ENCODE results near the gene ALK. TPM values are rescaled to one million over a fixed set of nuclear protein-coding genes. Genes with fewer than 3 reads are reported as not detected.

The ALK gene
- total RNA-seq, 1 donor from 2014 or later = under 0.01 TPM

- H3K4me3 ChIP-seq (ENCODE audit: low read depth, low read length) = no peak overlapping the region
- DNase-seq (ENCODE audit: low read depth) = no peak
- TF ChIP-seq CTCF (conservative IDR thresholded peaks at IDR 0.05; ENCODE audit: low read depth, low read length) = no peak
These were observed 215.1 kb downstream of the ALK start for GRCh38 chr2:29706171-29706720.

GRCh38 chr2:29705616-29706015 is 215.8 kb downstream of the ALK start:
- no peak for DNase-seq (ENCODE audit: low read depth)
- no peak for TF ChIP-seq CTCF (conservative IDR thresholded peaks at IDR 0.05; ENCODE audit: low read depth, low read length)
- H3K4me3 ChIP-seq (ENCODE audit: low read depth, low read length) = no peak overlapping the region

- no peak for TF ChIP-seq CTCF (conservative IDR thresholded peaks at IDR 0.05; ENCODE audit: low read depth, low read length)
- H3K4me3 ChIP-seq (ENCODE audit: low read depth, low read length) = no peak overlapping the region
- no peak for DNase-seq (ENCODE audit: low read depth)
These were observed 218.1 kb downstream of the ALK start for GRCh38 chr2:29703336-29703735.

GRCh38 chr2:29702276-29702675 is 219.1 kb downstream of the ALK start:
- no peak overlapping the region for H3K4me3 ChIP-seq (ENCODE audit: low read depth, low read length)
- TF ChIP-seq CTCF (conservative IDR thresholded peaks at IDR 0.05; ENCODE audit: low read depth, low read length) = no peak
- DNase-seq (ENCODE audit: low read depth) = no peak

- TF ChIP-seq CTCF (conservative IDR thresholded peaks at IDR 0.05; ENCODE audit: low read depth, low read length) = no peak
- DNase-seq (ENCODE audit: low read depth) = peak; percentile 49
These were observed 220.8 kb downstream of the ALK start for GRCh38 chr2:29700560-29700959.

GRCh38 chr2:29699045-29699444 is 222.3 kb downstream of the ALK start:
- H3K4me3 ChIP-seq (ENCODE audit: low read depth, low read length) = no peak overlapping the region
- no peak for TF ChIP-seq CTCF (conservative IDR thresholded peaks at IDR 0.05; ENCODE audit: low read depth, low read length)
- no peak for DNase-seq (ENCODE audit: low read depth)

More at GRCh38 chr2:29700560-29700959, 220.8 kb downstream of the ALK start:
- no peak overlapping the region for H3K4me3 ChIP-seq (ENCODE audit: low read depth, low read length)

GRCh38 chr2:29698216-29698615 is 223.2 kb downstream of the ALK start:
- no peak overlapping the region for H3K4me3 ChIP-seq (ENCODE audit: low read depth, low read length)
- no peak for TF ChIP-seq CTCF (conservative IDR thresholded peaks at IDR 0.05; ENCODE audit: low read depth, low read length)
- no peak for DNase-seq (ENCODE audit: low read depth)
